HG03378 (cell line): Measurements from ENCODE around the gene MUSK.
A peak's percentile ranks its signal among the peaks of the same experiment; 100 is the strongest.

Source experiments
- ATAC-seq: cut with Tn5 transposase; IDR thresholded peaks from one replicate; pipeline ENCODE4 v1.9.1; 2021; ENCODE audit warnings: mild to moderate bottlenecking, moderate library complexity; ENCODE audit not compliant: unreplicated experiment

The MUSK gene

GRCh38 chr9:110668570-110669167 is at the start of gene MUSK:
TSS of gene MUSK (plus strand) at chr9:110668791. CDS start at chr9:110668905, 114 bp downstream.
- ATAC-seq = no peak

DNA sequence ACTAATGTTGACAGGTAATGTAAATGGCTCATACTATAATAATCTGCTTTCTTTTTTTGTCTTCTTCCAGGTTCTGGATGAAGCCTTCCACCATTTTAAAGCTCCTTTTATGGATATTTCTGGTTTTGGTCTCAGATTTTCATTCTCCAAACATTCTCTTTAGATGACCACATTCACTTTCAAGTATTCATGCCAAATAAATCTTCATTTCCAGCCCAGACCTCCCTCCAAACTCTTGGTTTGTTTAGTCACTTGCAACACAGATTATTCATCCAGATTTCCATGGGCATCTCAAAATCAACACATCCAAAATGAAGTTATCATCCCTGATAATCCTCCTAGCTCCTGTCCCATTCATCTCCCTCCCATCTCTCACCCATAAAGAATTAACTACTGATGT is 48.8 kb upstream of the MUSK start:
- ATAC-seq = no peak

GRCh38 chr9:110620726-110621125 is 47.9 kb upstream of the MUSK start:
- ATAC-seq = no peak

- ATAC-seq = no peak
These were observed 46.2 kb upstream of the MUSK start for GRCh38 chr9:110622368-110622767.

DNA sequence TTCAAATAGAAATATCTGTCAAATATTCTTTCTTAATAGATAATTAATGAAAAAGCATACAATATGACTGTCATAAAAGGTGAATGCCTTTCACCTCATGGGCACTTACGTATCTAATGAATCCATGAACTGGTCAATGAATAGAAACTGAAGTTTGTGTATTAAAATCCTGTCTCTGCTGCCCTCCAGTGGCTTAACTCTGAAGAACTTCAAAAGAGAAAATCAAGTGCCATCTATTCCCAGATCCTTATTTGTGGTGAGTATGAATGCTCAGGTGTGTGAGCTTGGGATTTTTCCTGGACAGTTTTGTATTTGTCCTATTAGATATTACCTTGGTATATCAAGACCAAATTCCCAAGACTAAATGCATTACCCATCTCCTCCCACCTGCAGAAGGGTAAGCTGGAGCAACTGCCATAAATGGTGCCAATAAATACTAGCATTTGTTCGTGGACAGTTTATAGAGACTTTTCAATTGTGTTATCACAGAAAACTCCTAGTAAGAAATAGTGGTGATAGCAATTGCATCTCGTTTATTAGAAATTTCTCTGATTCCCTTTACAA is 45.0 kb upstream of the MUSK start:
- ATAC-seq = peak; percentile 46

DNA sequence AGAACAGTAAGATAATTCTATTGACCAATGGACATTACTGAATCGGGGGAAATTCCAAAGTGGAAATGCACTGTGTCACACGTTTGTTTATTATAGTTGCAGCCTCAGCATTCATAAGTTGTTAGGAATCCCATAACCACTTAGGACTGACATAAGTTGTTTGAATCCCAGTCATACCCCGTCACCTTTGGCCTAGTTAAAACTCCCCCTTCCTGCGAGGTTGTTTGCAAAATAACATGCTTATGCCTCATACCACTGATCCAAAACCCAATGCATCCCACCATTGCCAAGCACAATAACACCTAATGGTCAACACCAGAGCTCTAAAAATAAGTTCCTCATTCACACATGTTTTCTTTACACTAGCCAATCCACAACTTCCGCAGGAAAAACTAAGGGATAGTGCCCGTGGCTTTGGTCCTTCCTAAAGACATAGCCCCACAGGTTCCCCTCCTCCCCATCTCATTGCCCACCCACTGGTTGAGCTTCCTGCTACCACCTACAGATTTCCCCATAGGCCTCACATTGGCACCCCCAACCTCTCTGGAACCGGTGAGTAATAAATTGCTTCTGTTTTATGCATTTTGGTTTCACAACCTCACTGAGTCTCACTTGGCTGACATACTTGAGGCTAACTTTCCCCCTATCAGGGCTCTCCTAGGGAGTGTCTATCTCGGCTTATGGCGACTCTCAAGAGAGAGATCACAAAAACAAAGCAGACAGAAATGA is 42.3 kb upstream of the MUSK start:
- ATAC-seq = peak; percentile 97

GRCh38 chr9:110635589-110635988 is 33.0 kb upstream of the MUSK start:
- no peak for ATAC-seq

DNA sequence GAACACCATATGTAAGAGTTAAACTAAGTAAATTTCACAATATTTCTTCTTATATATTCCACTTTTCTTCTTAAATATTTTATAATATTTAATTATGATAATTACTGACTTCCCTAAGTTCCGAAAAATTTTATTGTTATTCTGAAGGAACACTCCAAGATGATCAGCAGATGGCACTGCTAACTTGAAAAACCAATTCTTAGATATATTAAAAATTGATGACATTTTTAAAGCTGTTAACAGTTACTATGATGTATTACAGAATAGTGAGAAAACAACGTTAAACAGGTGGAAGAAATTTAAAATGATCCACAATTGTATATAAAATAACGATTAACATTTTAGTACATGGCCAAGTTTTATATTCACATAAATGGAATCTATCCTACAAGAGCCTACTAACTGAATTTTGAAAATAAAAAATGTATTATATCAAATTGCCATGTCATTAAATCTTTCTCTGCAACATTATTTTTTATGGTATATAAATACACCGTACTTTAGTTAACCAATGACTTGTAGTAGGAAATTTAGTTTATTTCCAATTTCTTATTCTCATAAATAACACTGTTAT is 30.1 kb upstream of the MUSK start:
- no peak for ATAC-seq

- no peak for ATAC-seq
These were observed 27.9 kb upstream of the MUSK start for GRCh38 chr9:110640736-110641135.

- no peak for ATAC-seq
These were observed 27.3 kb upstream of the MUSK start for GRCh38 chr9:110641293-110641692.

- no peak for ATAC-seq
These were observed 19.9 kb upstream of the MUSK start for GRCh38 chr9:110648696-110649095.

DNA sequence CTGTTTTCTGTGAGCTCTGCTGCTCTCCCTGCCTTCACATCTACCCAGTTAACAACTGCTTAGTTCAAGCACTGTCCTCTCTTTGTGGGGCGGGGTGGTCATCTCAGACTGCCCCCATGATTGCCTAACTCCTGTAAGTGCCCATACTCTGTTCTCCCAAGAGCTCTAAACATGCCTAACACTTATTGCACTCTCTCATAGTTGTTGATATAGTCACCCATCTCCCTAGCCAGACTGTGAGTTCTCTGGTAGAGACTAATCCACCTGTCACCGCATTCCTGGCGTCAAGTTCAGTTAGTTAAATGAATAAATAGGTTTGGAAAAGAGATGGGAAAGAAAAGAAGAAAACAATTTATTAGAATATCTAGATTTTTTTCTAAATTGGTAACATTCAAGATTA is 18.3 kb upstream of the MUSK start:
- no peak for ATAC-seq

DNA sequence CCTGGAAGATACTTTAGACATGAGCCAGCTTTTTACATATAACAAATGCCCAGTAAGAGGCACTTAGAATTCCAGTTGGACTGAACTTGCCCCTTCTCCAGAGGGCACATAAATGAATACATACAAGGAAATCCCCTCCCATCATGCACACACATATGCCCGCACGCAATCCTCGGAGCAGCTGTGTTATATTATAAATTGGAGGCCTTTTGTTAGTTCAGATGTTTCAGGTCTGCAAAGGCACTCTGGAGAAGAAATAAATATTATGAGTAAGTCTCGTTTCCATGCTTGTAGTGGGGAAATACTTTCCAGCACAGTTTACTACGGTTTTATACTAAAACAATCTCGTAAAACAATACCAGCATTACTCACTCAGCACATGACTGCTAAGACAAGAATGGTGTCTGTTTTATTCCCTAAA is 17.6 kb upstream of the MUSK start:
- ATAC-seq = no peak

- ATAC-seq = no peak
These were observed 12.6 kb upstream of the MUSK start for GRCh38 chr9:110655754-110656641.

GRCh38 chr9:110659891-110660541 is 8.6 kb upstream of the MUSK start:
- no peak for ATAC-seq

GRCh38 chr9:110669433-110669832 is 842 bp downstream of the MUSK start:
- ATAC-seq = no peak

- no peak for ATAC-seq
These were observed 3.3 kb downstream of the MUSK start for GRCh38 chr9:110671849-110672248.

DNA sequence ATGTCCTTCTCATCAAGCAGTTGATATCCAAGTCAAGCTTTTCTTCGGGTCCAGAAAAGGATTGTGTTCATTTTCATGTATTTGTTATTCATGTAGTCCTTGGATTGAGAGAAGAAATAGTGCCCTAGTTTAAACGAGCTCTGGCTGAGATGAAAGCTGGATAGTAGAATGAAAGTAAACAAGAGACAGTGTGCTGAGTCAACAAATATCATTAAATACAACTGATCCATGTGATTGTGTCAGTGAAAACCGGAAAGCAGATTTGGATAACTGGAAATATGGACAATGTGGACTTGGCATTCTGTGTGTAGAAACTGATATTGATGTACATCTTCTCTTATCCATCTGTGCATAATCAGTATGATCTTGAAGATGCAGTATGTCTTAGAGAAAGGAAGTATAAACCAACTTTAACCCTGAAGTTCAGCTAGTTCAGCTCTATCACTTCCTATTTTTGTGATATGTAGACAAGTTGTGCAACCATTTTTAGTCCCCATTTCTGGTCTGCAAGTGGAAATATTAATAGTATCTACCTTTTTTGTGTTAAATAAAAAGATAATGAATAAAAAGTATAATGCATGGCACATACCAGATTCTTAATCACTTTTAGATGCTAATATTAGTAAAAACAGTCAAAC is 4.4 kb downstream of the MUSK start:
- ATAC-seq = no peak

DNA sequence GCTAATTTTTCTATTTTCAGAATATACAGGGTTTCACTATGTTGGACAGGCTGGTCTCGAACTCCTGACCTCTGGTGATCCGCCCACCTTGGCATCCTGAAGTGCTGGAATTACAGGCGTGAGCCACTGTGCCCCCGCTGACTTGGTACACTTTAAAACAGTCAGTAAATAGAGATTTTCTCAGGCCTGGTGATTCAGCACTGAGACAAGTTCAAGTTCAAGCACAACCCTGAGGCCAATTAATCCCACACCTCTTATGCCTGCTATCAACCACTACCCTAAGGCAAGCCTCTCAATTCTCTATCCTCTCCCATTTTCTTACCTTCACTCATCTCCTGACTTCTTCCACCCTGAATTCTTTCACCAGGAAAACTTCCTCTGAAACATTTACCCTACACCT is 18.9 kb downstream of the MUSK start:
- no peak for ATAC-seq

DNA sequence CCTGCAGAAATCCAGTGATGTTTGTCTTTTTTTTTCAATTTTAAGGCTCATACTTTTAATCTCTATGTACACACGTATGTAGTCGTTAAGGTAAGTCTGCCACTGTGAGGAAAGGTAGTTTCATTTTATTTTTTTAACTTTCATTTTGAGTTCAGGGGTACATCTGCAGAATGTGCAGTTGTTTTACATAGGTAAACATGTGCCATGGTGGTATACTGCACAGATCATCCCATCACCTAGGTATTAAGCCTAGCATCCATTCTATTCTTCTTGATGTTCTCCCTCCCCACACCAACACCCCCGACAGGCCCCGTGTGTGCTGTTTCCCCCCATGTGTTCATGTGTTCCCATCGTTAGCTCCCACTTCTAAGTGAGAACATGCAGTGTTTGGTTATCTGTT is 19.7 kb downstream of the MUSK start:
- no peak for ATAC-seq
